Psoas muscle (tissue), 8 donors: ENCODE measurements around the gene TMEM151A. TPM values are rescaled to one million over a fixed set of nuclear protein-coding genes. Genes with fewer than 3 reads are reported as not detected.

Experiments
- ATAC-seq, 4 donors: fragments of 200-7000 bp; cut with Tn5 transposase; one replicate each; pipeline ENCODE4 v1.9.1; 2020; ENCODE audit warnings: moderate library complexity in 3 of 4, mild to moderate bottlenecking in 2 of 4
- DNase-seq, 2 donors: peaks; one replicate each; pipeline ENCODE4 v3.0.0-alpha.2; 2020
- H3K27ac ChIP-seq: fragments of 200-600 bp; one replicate; pipeline ENCODE4 v1.8.0; 2022
- H3K27me3 ChIP-seq, 3 donors: fragments of 200-600 bp in 1 of 3; one replicate each; pipeline versions ENCODE4 v1.6.1 to v1.8.0; 2013 to 2022; ENCODE audit warnings: low read length in 2 of 3, mild to moderate bottlenecking in 2 of 3, moderate library complexity in 1 of 3; ENCODE audit not compliant: insufficient read depth in 3 of 3
- H3K36me3 ChIP-seq, 2 donors: fragments of 200-600 bp in 1 of 2; one replicate each; pipeline versions ENCODE4 v1.6.1 to v1.8.0; 2013 to 2022; ENCODE audit warnings: low read depth in 1 of 2, mild to moderate bottlenecking in 1 of 2, moderate library complexity in 1 of 2; ENCODE audit not compliant: insufficient read depth in 1 of 2
- H3K4me1 ChIP-seq: fragments of 200-600 bp; one replicate; pipeline ENCODE4 v1.8.0; 2022
- H3K4me3 ChIP-seq: fragments of 200-600 bp; one replicate; pipeline ENCODE4 v1.8.0; 2022; ENCODE audit warnings: mild to moderate bottlenecking
- H3K9me3 ChIP-seq: fragments of 200-600 bp; one replicate; pipeline ENCODE4 v1.8.0; 2022
- CTCF ChIP-seq: fragments of 200-600 bp; IDR thresholded peaks from one replicate; pipeline ENCODE4 v1.8.0; 2022; ENCODE audit warnings: antibody characterized with exemption
- WGBS, 3 donors: extraction: QIAGEN DNeasy Blood & Tissue Kit; methylation state at CpG; one replicate each; pipeline versions ENCODE4 v1.1.6 to v1.1.7; 2013; 5-methylcytosine and 5-hydroxymethylcytosine counted together
- intact Hi-C, 2 donors: fragments of 100-400 bp; cut with DNase I; formaldehyde crosslinking; loops; one replicate each; pipeline versions ENCODE4 v1.11.0 to v1.14.2; 2022
- polyA plus RNA-seq, 3 donors: library from polyadenylated mRNA; stranded (reverse); fragments of 200-250 nt; gene quantifications; one replicate each; pipeline ENCODE4 v1.2.3, GENCODE V29; 2013
- total RNA-seq, 4 donors: library from RNA; stranded (reverse); fragmentation: NEBNext Ultra II Directional in 2 of 4; extraction: Animal tissue kit (Norgen Biotek cat#: 25700) in 2 of 4; gene quantifications; one replicate each; pipeline versions ENCODE4 v1.2.1 to v1.2.4, GENCODE V29; 2021 to 2023
- donor health status: healthy with polysubstance abuse.
- donor health status: DM: no; HTN: no; CAD: no; lungs with moderate emphysema.
- donor health status: Bipolar disorder and iron deficiency.
- donor health status: healthy.
- donor health status: DM: yes; HTN: yes; CAD: no.
- donor health status: DM: no; HTN: no; CAD: no.
- donor health status: DM: no; HTN: no; CAD: no.
- donor health status: DM: yes; HTN: yes; CAD: no.

TMEM151A gene
- total and polyA plus RNA-seq, 7 donors, result 0.04 to 0.05 TPM; not detected in 5

GRCh38 chr11:66315498-66315885 lies 23.8 kb downstream of the TMEM151A start:
- H3K9me3 ChIP-seq, result no peaks in the 10 kb centered on the region
- DNase-seq (no peak), ATAC-seq (no peak)
- peak overlapping the region; percentile 69 for H3K4me3 ChIP-seq
- no peaks in the 10 kb centered on the region for H3K4me1 ChIP-seq
- H3K36me3 ChIP-seq, result no peaks in the 10 kb centered on the region
- TF ChIP-seq CTCF, result no peak
- peak overlapping the region; percentile 36 for H3K27ac ChIP-seq
- peaks cover 0 to 26% (median 6%) of the 10 kb centered on the region in 3 donors for H3K27me3 ChIP-seq
- 72 to 87% (median 75%) methylated on average over 11 to 14 of the region's 14 CpGs for WGBS, 3 donors
- intact Hi-C loops, result no loop called here

- H3K27me3 ChIP-seq, result peaks cover 0 to 26% (median 6%) of the 10 kb centered on the region in 3 donors
- no peaks in the 10 kb centered on the region for H3K36me3 ChIP-seq
- no peaks in the 10 kb centered on the region for H3K9me3 ChIP-seq
- ATAC-seq (no peak), DNase-seq (peak in 1 of 2 donors; percentile 51)
- no peaks in the 10 kb centered on the region for H3K4me1 ChIP-seq
- intact Hi-C loops, result no loop called here
- TF ChIP-seq CTCF, result no peak
- peak overlapping the region; percentile 69 for H3K4me3 ChIP-seq
- H3K27ac ChIP-seq, result peak overlapping the region; percentile 36
- 36 to 42% (median 39%) methylated on average over 49 to 52 of the region's 52 CpGs for WGBS, 3 donors
Measured at GRCh38 chr11:66315921-66316811, 24.5 kb downstream of the TMEM151A start.

GRCh38 chr11:66316849-66317251 lies 25.2 kb downstream of the TMEM151A start, which contains the start of gene CD248:
CD248 (minus strand) TSS chr11:66317044; CDS start chr11:66317027, 17 bp downstream.
- WGBS, 3 donors, result 8 to 18% (median 8%) methylated on average over 7 to 29 of the region's 29 CpGs

GRCh38 chr11:66317322-66317722 lies 25.6 kb downstream of the TMEM151A start:
- intact Hi-C loops, result no loop called here
- no peaks in the 10 kb centered on the region for H3K36me3 ChIP-seq
- no peak for TF ChIP-seq CTCF
- H3K4me1 ChIP-seq, result no peaks in the 10 kb centered on the region
- ATAC-seq (no peak), DNase-seq (peak; percentile 51 to 70)
- peak overlapping the region; percentile 60 for H3K27ac ChIP-seq
- peaks cover 0 to 26% (median 6%) of the 10 kb centered on the region in 3 donors for H3K27me3 ChIP-seq
- H3K4me3 ChIP-seq, result peak overlapping the region; percentile 69
- WGBS, 3 donors, result 25 to 35% (median 26%) methylated on average over 14 of the region's 14 CpGs
- H3K9me3 ChIP-seq, result no peaks in the 10 kb centered on the region

More at GRCh38 chr11:66316849-66317251, 25.2 kb downstream of the TMEM151A start, which contains the start of gene CD248:
- ATAC-seq (no peak), DNase-seq (peak; percentile 78 to 88)
- intact Hi-C loops, result no loop called here
- Histone ChIP-seq H3K4me1 (no peaks in the 10 kb centered on the region), H3K27me3 (peaks cover 0 to 26% (median 6%) of the 10 kb centered on the region in 3 donors), H3K4me3 (peak within 1 kb of the TSS; percentile 69), H3K36me3 (no peaks in the 10 kb centered on the region), H3K27ac (peak within 1 kb of the TSS; percentile 60), H3K9me3 (no peaks in the 10 kb centered on the region)
- TF ChIP-seq CTCF, result no peak
